H1 (cell line): ENCODE measurements around the gene JPH2. TPM values are rescaled to one million over a fixed set of nuclear protein-coding genes. Genes with fewer than 3 reads are reported as not detected.

Experiments
- POLR2A ChIP-seq, 2 experiments: IDR thresholded peaks; 1 replicate in 1 of 2; 2 replicates in 1 of 2; pipeline ENCODE4 v1.6.1; 2011; ENCODE audit warnings: low read depth in 2 of 2, low read length in 2 of 2, mild to moderate bottlenecking in 2 of 2; ENCODE audit errors: control extremely low read depth in 1 of 2
- USF2 ChIP-seq: IDR thresholded peaks from 2 replicates; pipeline ENCODE4 v1.6.1; 2011; ENCODE audit warnings: low read length, improper control_type of control experiment
- ZNF274 ChIP-seq: IDR thresholded peaks from 2 replicates; pipeline ENCODE4 v1.7.0; 2012; ENCODE audit warnings: low read length, borderline replicate concordance; ENCODE audit errors: extremely low read depth
- polyA plus RNA-seq, 7 experiments: library from polyadenylated mRNA; depleted of rRNA in 3 of 7; stranded (reverse) in 5 of 7; unstranded in 2 of 7; fragments of >200 nt in 5 of 7; fragments of 200-250 nt in 2 of 7; gene quantifications; 1 replicate in 5 of 7; 2 replicates in 1 of 7; 4 replicates in 1 of 7; pipeline versions ENCODE4 v1.2.1 to v1.2.3, GENCODE V29; 2011 to 2013; ENCODE audit warnings: missing spikeins in 2 of 7, mixed read lengths in 2 of 7
- total RNA-seq: library from RNA; stranded (reverse); fragmentation: NEBNext Ultra II Directional; extraction: Animal tissue kit (Norgen Biotek cat#: 25700); gene quantifications from 2 replicates; pipeline ENCODE4 v1.2.1, GENCODE V29; 2021

JPH2 gene
- total and polyA plus RNA-seq, 2 of the 8 experiments (the other 6 are each of a cell fraction or from before 2014, with no cell fraction given) = 0.59 to 1.3 TPM

GRCh38 chr20:44200371-44200770 lies 13.4 kb upstream of the JPH2 start (continued):
- TF ChIP-seq USF2 (no peak), POLR2A (IDR thresholded peaks at IDR 0.05; ENCODE audit: control extremely low read depth in 1 of 2, low read depth in 2 of 2, low read length in 2 of 2) (no peak), ZNF274 (no peak)
